GM19043 (cell line): ENCODE measurements around the gene CRIP1.

ENCODE experiments used
- ATAC-seq: cut with Tn5 transposase; IDR thresholded peaks from one replicate; pipeline ENCODE4 v1.9.1; 2021; ENCODE audit warnings: low read depth; ENCODE audit not compliant: unreplicated experiment

Gene CRIP1, protein sequence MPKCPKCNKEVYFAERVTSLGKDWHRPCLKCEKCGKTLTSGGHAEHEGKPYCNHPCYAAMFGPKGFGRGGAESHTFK

DNA sequence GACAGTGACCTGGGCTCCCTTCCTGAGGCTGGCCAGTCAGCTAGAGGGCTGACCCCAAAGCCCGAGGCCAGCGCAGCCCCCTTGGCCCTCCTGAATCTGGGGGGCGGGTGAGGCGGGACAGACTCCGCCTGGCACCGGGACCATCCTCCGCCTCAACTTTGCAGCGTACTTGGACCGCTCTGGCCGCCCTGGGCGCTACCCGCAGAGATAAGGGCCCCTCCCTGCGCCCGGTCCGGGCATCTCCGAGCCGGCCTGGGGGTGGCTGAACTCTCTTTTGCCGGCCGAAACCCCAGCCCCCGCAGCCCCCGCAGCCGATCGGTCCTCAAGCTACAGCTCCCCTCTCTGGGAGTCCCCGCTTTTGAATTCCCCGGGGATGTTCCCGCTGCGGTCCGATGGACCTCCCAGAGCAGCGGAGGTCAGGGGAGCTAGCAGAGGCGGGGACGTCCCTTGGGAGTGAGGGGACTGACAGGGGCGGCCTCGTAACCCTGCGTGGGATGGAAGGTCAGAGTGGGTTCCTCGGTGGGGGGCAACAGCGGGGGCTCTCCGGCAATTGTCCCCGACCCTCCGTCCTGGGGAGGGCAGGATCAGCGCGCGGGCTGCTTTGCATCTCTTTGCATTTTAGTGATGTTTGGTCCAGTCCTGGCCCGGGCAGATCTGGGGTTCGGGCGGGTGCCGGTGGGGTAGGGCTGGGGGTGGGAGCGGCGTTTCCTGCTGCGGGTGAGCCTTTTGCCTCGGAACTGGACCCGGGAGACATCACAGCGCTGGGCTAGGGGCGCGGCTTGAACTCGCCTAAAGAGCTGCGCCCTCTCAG is at the start of gene CRIP1:
TSS of gene CRIP1 (plus strand) at position 724 of the 811 bp plus-strand sequence. CDS start 374 bp downstream, outside the sequence.
- ATAC-seq, result no peak

DNA sequence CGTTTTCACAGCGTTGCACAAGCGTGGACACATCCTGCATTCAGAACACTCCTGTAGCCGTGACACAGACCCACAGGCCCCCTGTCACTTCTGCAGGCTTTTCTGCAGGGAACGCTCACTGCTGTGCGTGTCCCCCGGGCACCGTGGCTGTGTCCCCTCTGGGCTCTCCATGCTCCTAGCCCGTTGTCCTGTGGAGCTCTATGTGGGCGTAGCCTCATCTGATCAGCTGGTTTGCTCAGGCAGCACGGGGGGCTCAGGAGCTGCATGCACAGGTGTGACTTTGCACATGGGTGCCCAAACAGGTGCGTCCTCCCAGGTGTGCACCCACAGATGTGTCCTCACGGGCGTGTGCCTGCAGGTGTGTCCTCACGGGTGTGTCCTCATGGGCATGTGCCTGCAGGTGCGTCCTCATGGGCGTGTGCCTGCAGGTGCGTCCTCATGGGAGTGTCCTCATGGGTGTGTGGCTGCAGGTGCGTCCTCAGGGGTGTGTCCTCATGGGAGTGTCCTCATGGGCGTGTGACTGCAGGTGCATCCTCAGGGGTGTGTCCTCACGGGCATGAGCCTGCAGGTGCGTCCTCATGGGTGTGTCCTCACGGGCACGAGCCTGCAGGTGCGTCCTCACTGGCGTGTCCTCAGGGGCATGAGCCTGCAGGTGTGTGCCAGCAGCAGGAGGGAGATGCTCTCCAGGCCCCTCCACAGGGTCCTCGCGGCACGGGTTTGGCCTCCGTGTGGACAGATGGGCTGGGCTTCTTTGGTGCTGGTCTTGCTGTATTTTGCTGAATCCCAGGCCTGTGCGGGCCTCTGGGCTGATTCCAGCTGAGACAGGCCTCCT is 49.6 kb upstream of the CRIP1 start:
- no peak for ATAC-seq

DNA sequence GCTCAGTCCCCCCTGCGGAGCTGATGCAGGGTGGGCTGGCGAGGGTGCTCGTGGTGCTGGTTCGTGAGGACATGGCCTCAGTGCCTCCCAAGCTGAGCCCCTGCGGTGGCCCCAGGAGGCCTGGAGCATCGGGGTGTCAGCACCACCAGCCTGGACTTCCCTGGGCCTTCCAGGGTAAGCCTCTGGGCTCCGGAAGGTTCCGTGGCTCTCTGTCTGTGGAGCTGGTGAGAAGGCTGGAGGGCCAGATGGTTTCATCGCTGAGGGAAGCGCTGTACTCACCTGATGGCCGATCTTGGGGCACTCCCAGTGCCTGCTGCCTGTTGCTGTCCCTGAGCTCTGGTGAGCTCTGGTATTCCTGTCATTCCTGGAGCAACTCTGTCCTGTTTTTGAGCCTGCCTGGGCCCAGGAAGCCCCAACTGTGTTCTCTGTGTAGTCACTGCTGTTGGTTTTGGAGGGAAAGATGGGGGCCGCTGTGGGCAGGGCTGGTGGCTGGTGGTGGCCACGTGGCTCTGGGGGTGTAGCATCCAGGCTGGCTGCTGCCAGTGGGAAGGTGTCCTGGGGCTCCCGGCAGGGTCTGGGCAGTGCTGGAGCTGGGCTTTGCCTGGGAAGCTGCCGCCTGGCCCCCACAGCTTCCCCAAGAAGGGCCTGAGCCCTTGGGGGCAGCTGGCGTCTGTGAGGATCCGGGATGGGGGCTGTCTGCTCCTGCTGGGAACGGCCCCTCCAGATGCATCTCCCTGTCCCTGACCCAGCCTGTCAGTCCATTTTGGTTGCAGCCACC is 48.8 kb upstream of the CRIP1 start:
- ATAC-seq, result no peak

DNA sequence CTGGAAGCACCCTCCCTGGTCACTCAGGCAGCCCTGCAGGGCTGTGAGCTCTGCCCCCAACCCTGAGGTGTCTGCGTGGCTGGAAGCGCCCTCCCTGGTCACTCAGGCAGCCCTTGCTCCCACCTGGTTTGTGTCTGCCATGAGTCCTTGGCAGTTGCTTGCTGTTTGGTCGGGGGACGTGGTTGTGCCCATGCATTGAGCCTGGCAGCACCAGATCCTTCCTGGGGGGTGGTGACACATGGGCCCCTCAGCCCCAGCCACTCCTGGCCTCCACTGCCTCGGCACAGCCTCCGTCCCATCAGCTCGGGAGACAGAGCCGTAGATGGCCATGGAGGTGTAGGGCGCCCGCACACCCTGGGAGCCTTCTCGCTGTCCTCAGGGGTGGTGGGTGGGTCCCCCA is 47.5 kb upstream of the CRIP1 start:
- ATAC-seq, result no peak

GRCh38 chr14:105439710-105440553 is 46.8 kb upstream of the CRIP1 start:
- no peak for ATAC-seq

GRCh38 chr14:105440554-105440900 is 46.2 kb upstream of the CRIP1 start:
- ATAC-seq, result no peak

GRCh38 chr14:105440992-105441391 is 45.7 kb upstream of the CRIP1 start:
- ATAC-seq, result no peak

- no peak for ATAC-seq
These were observed 44.6 kb upstream of the CRIP1 start for GRCh38 chr14:105442125-105442524.

- no peak for ATAC-seq
These were observed 43.9 kb upstream of the CRIP1 start for GRCh38 chr14:105442834-105443233.

DNA sequence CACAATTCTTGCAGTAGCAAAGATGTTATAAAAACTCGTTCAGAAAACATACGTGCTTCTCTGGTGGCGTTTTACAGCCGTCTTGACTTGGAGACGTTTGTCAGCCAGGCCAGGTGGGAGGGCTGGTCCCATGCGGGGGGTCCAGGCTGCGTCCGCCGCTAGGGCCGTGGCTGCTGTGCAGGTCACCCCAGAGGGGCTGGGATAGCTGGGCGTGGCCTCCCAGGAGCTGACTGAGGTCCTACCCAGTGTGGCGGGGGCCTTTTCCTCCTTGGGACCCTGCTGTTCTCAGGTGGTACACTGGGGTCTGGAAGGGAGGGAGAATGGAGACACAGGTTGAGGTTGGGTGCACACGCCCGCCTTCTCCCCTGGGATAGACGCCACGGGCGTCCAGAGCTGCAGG is 41.8 kb upstream of the CRIP1 start:
- ATAC-seq, result no peak

- no peak for ATAC-seq
These were observed 41.4 kb upstream of the CRIP1 start for GRCh38 chr14:105445290-105445689.

GRCh38 chr14:105445901-105446845 is 40.5 kb upstream of the CRIP1 start:
- ATAC-seq, result no peak

DNA sequence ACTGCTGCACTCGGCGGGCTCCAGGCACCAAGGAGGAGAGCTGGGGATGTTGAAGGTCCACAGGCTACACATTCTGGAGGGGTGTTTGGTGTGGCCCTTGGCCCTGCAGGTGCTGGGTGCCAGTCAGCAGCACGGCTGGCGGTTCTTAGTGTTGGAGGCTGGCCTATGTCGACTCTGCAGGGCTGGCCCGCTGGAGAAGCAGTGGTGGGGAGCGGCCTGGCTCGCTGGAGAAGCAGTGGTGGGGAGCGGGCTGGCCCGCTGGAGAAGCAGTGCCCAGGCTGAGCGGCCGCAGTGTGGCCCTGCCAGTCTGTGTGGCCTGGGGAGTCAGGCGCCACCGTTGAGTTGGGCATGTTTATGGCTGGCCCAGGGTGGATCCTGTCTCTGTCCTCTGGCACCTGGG is 39.7 kb upstream of the CRIP1 start:
- no peak for ATAC-seq

GRCh38 chr14:105447651-105448640 is 38.7 kb upstream of the CRIP1 start:
- no peak for ATAC-seq

DNA sequence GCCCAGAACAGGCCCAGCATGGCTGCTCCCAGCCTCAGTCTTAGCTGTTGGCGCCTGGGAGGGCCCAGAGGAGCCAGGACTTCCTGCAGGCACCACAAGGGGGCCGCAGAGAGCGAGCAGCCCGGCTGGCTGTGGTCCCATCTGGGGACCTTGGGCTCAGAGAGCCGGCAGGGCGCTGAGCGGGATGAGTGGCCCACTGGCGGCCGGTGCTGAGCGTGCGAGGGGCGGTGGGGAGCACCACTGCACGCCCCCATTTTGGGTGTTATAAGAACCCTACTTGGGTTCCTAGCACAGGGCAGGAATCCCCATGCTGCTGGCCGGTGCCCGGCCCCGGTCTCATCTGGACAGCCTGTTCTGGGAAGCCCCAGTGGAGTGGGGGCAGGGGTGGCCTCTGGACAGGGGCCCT is 38.0 kb upstream of the CRIP1 start:
- ATAC-seq, result no peak

- ATAC-seq, result no peak
These were observed 37.2 kb upstream of the CRIP1 start for GRCh38 chr14:105449276-105450122.

GRCh38 chr14:105450123-105450505 is 36.6 kb upstream of the CRIP1 start:
- ATAC-seq, result no peak
